HG03442 (cell line): ENCODE data around the gene OR5M10.
"Not testable (repeated sequence)": the region's sequence is repeated elsewhere in the genome, so short reads cannot be mapped to it uniquely, and the experiment has no call there.

Experiments used
- ATAC-seq: cut with Tn5 transposase; IDR thresholded peaks from one replicate; pipeline ENCODE4 v1.9.1; 2021; ENCODE audit warnings: mild to moderate bottlenecking, moderate library complexity; ENCODE audit not compliant: unreplicated experiment

Gene OR5M10

GRCh38 chr11:56577621-56578020, at the start of gene OR5M10:
TSS of gene OR5M10 (minus strand) at chr11:56577721. CDS start at chr11:56577721, 0 bp downstream.
- no peak for ATAC-seq

GRCh38 chr11:56625946-56626345, 48.4 kb upstream of the OR5M10 start:
- no peak for ATAC-seq

GRCh38 chr11:56624661-56625110, 47.2 kb upstream of the OR5M10 start:
- peak; percentile 79 for ATAC-seq

- no peak for ATAC-seq
Measured at GRCh38 chr11:56611174-56611573, 33.7 kb upstream of the OR5M10 start.

- ATAC-seq = not testable (repeated sequence)
Measured at GRCh38 chr11:56592088-56592717, 14.7 kb upstream of the OR5M10 start.

GRCh38 chr11:56558574-56558973, 18.9 kb downstream of the OR5M10 start:
- ATAC-seq = no peak

GRCh38 chr11:56554691-56555090, 22.8 kb downstream of the OR5M10 start:
- ATAC-seq = not testable (repeated sequence)

- no peak for ATAC-seq
Measured at GRCh38 chr11:56545531-56545930, 32.0 kb downstream of the OR5M10 start.

- ATAC-seq = no peak
Measured at GRCh38 chr11:56543739-56544138, 33.8 kb downstream of the OR5M10 start.

- ATAC-seq = no peak
Measured at GRCh38 chr11:56543157-56543556, 34.4 kb downstream of the OR5M10 start, which contains the start of gene OR5M11. TSS of gene OR5M11 (minus strand) at chr11:56543257. CDS start at chr11:56543257, 0 bp downstream.

GRCh38 chr11:56533054-56533740, 44.3 kb downstream of the OR5M10 start:
- no peak for ATAC-seq

- ATAC-seq = no peak
Measured at GRCh38 chr11:56531856-56532255, 45.7 kb downstream of the OR5M10 start.
